AG10803 (cell line): Measurements from ENCODE around the gene CACNA1I.

Experiments used
- DNase-seq: peaks from one replicate; pipeline ENCODE4 v3.0.0; 2010; ENCODE audit warnings: low read depth
- H3K4me3 ChIP-seq: 2 replicates; pipeline ENCODE4 v1.5.1; 2011; ENCODE audit warnings: mild to moderate bottlenecking, low read length, control low read depth
- TF ChIP-seq, protein P1 (sequence below): conservative IDR thresholded peaks from 2 replicates; pipeline ENCODE4 v1.5.1; 2011; ENCODE audit warnings: mild to moderate bottlenecking, low read length, control low read depth, inconsistent platforms

CACNA1I gene

DNA sequence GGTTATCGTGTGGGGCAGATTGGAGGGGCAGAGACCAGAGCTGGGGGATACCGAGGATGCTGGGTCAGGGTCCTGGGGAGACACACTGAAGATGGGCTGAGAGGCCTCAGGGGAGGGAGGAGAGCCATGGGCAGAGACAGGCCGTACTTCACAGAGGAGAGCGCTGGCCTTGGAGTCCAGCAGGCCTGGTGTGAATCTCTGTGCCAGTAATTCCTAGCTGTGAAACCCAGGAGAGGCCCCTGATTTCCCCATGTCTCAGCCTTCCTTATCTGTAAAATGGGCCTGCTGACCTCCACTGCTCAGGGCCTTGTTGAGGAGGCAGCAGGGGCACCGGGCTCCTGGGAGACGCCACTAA, 23.4 kb downstream of the CACNA1I start:
- TF ChIP-seq, protein P1, sequence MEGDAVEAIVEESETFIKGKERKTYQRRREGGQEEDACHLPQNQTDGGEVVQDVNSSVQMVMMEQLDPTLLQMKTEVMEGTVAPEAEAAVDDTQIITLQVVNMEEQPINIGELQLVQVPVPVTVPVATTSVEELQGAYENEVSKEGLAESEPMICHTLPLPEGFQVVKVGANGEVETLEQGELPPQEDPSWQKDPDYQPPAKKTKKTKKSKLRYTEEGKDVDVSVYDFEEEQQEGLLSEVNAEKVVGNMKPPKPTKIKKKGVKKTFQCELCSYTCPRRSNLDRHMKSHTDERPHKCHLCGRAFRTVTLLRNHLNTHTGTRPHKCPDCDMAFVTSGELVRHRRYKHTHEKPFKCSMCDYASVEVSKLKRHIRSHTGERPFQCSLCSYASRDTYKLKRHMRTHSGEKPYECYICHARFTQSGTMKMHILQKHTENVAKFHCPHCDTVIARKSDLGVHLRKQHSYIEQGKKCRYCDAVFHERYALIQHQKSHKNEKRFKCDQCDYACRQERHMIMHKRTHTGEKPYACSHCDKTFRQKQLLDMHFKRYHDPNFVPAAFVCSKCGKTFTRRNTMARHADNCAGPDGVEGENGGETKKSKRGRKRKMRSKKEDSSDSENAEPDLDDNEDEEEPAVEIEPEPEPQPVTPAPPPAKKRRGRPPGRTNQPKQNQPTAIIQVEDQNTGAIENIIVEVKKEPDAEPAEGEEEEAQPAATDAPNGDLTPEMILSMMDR, result no peak
- no peak for DNase-seq
- H3K4me3 ChIP-seq, result no peak overlapping the region

DNA sequence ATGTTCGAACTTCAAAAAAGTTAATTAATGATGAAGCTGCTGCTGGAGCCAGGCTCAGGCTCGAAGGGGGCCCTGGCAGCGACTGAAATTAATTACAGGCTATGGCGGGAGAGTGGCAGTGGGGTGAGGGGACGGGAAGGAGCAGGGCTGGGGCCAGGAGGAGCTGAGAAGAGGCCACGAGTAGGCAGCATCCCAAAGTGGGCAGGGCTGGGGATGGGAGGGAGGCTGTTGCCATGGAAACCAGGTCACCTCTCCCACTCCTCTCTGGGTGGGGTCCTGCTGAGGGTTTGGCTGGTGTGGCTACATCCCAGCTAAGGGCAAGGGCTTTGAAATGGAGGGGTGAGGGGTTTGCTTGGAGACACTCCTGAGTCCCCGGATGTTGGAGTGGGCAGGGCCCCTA, 23.9 kb downstream of the CACNA1I start:
- TF ChIP-seq, protein P1, result no peak
- no peak overlapping the region for H3K4me3 ChIP-seq
- no peak for DNase-seq

DNA sequence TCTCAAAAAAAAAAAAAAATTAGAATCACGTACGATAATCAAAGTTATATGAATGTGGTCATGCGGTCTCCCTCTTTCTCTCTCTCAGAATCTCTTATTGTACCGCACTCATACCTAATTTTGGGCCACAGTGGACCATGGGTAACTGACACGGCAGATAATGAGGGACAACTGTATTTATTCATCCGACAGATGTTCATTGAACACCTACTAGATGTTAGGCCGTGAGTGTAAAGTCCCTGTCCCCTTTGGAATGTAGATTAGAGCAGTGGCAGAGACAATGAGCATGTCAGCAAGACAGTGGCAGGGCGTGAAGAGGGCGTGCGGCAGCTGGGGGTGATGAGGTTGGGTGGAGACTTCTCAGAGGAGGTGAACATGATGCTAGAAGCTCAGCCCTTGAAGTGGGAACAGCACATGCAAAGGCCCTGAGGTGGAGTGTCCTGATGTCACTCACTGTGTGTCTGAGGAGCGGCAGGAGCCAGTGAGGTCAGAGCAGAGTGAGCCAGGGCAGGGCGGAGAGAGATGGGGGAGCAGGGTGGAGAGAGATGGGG, 25.1 kb downstream of the CACNA1I start:
- no peak for DNase-seq
- TF ChIP-seq, protein P1, result no peak
- H3K4me3 ChIP-seq, result no peak overlapping the region

DNA sequence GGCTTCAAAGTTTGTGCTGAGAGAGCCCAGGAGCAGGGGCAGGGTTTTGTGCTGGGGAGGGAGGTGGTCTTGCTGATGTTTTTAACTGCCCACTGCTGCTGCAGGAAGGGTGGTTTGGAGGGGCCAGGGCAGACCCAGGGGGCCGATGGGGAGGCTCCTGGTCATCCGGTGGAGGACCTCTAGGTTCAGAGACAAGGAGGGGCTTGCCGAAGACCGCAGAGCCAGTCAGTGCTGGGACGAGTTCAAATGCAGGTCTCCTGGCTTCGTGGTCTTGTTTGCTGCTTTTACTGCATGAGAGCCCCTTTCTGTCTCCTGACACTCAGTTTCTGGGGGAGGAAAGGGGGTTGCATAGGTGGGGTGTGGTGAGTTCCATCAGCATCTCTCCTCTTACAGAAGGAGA, 26.0 kb downstream of the CACNA1I start:
- DNase-seq, result no peak
- H3K4me3 ChIP-seq, result no peak overlapping the region
- TF ChIP-seq, protein P1, result no peak

DNA sequence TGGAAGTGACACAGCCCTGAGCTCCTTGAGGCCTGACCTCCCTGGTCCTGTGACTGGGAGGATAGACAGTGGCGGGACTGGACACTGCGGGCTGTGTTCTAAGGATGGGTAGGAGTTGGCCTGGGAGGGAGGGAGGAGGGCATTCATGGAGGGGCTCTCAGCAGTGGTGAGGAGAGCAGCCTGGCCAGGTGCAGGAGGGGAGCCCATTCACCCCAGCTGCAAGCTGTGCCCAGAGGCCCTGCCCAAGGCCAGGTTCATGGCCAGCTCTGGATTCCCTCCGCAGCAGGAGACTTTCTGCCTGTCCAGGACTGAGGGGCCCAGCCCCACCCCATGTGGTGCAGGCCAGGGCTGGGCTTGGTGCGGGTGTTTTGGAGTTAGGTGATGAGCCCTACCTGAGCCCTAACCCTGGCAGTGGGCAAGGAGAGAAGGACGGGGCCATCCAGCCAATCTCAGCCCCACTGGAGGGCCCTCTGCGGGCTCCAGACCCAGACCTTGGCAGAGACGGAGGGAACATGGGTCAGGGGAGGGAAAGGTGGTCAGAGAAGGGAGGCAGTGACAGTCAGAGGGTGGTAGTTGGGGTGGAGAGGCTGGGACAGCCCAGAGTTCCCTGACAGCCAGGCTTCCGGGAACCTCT, 26.8 kb downstream of the CACNA1I start:
- TF ChIP-seq, protein P1, result no peak

DNA sequence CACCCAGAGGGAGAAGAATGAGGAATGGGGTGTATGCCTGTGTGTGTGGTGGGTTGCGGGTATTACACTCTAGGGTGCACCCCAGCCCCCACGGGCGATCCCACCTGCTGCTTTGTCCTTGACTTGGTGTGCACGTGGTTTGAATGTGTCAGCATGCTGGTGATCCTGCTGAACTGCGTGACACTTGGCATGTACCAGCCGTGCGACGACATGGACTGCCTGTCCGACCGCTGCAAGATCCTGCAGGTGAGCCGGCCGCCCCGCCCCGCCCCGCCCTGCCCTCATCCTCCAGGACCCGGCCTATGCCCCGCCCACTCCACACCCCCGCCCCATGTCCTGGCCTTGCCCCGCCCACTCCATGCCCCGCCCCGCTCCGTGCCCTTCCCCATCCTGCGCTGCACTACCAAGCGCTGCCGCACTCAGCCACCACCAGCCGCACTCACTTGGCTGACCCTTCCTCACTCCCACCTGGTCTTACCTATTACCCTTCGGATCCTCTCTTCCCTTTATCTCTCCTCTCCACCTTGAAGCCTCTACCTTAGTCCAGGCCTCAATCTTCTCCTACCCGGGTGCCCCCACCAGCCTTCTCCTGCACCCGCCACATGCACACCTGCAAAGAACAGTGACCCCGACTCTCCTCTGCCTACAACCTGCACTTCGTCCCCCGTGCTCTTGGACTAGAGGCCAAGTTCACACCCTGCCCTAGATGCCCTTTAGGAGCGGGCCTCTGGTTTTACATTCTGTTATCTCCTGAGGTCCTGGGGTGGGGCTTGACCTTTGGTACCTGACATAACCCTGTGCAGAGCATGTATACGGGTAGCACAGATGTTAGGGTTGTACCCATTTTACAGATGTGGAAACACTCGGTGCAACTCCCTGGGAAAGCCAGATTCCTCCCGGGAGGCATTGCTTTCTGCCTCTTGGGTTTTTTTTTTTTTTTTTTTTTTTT, 27.7 kb downstream of the CACNA1I start:
- H3K4me3 ChIP-seq, result no peak overlapping the region
- TF ChIP-seq, protein P1, result no peak
- DNase-seq, result no peak

More for the DNA sequence above, 26.8 kb downstream of the CACNA1I start:
- no peak overlapping the region for H3K4me3 ChIP-seq
- DNase-seq, result no peak
